Islet of Langerhans (tissue), 1 donor: ENCODE results near the gene TP73.

ENCODE experiments used
- FAIRE-seq: peaks from one replicate; lab custom pipeline; 2011; peaks lifted over from hg19 to GRCh38; lab: Jason Lieb, UNC

TP73 gene

DNA sequence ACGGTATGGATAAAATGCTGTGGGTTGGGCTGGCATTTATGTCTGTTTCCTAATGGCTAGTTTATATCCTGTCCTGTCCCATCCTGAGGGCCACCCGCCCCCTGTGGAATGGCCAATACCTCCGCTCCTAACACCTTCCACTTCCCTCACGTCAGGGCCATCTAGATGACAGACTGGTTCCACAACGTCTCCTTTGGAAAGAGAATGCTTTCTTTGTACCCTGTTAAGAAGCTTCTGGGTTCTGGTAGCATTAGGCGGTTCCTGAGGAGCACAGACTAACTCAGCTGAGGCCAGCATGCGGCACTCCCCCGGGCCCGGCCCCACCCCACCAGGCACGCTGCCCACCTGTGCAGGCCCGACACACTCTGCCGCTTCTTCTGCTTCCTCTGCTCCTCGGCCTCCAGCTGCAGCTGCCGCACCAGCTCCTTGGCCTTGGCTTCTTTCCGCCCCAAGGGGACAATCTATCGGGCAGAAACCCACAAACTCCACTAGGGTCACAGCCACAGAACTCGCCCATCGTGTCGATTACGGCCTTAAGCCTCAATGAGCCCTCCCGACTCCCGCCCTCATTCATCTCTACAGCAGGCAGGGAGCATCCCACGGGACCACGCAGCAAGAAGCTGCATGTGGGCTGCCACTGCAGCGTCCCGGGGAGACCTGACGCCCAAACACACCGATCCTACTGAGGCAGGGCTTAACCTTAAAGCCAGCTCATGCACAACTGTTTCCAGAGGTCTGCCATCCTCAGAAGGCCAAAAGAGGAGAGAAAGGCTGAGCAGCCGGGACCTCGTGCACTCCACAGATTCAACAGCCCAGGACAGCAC is 131.5 kb downstream of the TP73 start:
- FAIRE-seq, result no peak

DNA sequence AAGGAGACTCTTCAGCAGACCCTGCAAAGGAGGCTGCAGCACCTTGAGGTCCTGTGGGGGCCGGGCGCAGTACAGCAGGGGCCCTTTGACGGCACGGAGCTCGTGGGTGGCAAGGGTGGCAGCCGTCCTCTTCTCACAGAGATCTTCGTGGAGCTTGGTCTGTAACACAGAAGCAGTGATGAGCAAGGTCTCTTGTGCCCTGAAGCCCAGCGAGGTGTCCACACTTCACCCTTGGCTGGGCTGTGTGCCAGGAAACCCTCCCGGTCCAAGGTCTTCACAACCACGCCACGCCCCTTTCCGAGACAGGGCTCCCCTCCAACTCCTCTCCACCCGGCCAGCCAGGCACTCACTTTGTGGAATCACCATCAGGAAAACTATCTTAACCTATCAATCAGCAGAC is 132.7 kb downstream of the TP73 start:
- FAIRE-seq, result no peak

DNA sequence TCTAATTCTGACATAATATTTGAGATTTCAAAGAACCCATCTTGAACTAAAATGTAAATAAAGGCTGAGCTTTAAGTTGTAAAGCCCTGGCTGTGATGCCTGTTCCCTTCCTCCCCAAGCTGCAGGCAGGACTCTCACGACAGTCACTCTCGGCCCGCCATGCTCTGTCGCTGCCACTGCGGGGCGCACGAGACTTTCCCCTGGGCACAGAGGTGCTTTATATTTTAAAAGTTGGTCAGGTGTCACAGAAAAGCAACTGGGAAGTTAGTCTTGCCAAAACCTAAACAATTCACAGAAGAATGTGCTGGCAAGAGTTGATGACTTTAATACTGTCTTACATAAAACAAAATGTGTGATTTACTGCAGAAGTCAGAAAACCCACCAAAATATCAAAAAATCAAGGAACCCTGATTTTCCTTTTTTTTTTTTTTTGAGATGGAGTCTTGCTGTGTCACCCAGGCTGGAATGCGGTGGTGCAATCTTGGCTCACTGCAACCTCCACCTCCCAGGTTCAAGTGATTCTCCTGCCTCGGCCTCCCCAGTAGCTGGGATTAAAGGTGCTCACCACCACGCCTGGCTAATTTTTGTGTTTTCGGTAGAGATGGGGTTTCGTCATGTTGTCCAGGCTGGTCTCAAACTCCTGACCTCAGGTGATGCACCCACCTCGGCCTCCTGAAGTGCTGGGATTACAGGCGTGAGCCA is 133.3 kb downstream of the TP73 start:
- no peak for FAIRE-seq
